ENCODE results near the gene TMIE.
"Not testable (repeated sequence)": the region's sequence is repeated elsewhere in the genome, so short reads cannot be mapped to it uniquely, and the experiment has no call there.

TMIE gene

DNA sequence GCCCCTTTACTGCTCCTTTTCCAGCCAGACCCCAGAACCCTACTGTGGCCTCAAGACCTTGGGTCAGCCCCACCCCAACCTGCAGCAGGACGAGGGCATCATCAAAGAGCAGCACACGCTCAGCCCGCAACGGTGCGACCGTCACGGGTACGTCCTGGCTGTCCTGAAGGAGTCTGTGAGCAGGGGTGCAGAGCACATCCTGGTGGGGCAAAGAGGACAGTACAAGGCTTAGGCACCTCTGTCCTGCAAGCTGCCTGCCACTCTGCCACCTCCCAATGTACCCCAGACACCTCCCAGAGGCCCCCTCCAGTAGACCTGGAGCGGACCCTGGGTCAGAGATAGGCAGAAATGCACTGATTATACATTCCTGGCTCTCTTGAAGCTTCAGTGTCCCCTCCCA is 15.7 kb upstream of the TMIE start:
- no peak for DNase-seq (ENCODE audit: low read depth)

DNA sequence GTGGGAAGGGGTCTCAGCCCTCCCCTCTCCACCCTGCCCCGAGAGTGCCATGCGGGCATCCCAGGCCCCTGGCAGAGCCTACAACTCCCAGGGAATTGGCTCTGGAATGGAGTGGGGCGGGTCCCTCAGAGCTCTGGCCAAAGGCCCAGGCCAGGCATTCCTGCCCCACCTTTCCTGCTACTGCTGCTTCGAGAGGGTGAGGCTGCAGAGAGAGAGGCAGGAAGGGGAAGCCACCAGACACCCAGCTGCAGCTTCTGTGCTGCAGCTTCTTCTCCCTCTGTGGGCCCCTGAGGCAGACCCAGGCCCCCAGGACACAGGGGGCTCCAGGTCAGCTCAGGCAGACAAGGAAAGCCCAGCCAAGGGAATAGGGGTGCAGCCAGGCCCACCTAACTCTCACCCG is 10.4 kb upstream of the TMIE start:
- no peak for DNase-seq (ENCODE audit: low read depth)

DNA sequence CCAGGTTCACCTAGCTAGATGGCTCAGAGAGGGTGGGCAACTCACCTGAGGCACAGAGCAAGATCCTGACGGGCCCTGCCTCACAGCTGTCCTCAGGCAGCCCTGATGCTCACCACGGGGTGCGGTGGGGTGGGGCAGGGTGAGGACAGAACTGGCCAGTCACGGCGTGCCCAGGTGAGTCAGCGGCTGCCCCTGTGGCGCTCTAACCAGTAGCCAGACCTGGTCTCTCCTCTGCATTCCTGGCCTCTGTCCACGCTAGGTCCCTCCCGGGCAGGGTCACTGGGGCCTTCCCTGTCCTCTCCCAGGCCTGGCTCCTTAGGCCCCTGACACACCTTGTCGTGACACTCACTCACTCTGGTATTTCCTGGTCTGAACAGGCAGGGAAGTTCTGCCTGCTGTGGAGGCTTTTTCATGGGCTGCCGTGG is 8.6 kb upstream of the TMIE start:
- DNase-seq (ENCODE audit: low read depth), result no peak

DNA sequence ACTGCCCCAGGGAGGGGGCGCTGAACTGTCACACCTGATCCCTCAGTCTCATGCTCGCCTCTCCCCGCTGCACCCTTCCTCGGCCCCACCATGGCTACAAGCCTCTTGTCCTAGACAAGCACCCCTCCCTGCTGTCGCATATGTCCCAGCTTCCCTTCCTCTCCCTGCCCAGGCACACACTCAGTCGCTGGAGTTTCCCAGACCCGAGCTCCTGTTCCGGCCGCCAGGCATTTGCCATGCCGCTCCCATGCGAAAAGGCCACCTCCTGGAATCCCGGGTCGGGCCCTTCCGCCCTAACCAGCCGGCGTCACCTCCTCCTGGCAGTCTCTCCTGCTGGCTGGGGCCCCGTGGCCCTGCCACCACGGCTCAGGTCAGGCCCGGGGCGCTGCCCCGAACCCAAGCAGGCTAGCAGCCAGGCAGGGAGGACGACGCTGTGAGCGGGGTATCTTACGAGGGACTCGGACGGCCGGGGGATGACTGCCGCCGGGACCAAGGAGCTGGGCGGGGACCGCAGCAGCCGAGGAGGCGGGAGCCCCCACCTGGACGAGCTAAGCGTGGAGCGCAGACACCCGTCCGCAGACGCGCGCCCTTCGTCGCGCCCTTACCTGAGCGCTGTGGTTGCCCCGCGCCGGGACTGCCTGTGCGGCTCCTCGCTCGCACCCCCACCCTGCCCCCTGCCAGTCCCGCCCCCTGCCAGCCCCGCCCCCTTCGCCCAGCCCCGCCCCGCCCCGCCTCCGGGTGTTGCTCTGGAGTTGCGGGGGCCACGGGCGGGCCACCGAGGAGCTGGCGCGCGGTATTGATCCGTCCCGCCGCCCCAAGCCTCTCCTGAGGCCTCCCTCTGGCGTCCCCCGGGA is 7.9 kb upstream of the TMIE start, which contains the start of gene ALS2CL:
Gene ALS2CL, minus strand, starts transcription at position 642 of the 854 bp plus-strand sequence. CDS start 4,239 bp downstream, outside the sequence.
- peak; percentile 71 for DNase-seq (ENCODE audit: low read depth)

DNA sequence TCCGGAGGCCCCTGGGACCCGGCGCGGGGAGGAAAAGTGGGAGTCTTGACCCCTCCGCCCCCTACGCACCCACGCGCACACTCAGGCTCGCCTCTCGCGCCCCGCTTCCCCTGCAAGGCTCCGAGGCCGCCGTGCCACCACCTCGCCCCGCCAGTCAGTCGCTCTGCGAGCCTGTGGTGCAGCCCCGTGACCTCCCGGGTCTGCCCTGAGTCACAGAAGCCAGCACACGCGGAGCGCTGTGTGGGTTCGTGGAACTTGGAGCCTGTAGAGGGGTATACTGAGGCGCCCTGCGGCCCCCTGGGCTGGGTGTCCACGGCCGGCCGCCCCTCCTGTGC is 7.3 kb upstream of the TMIE start:
- peak; percentile 41 for DNase-seq (ENCODE audit: low read depth)

DNA sequence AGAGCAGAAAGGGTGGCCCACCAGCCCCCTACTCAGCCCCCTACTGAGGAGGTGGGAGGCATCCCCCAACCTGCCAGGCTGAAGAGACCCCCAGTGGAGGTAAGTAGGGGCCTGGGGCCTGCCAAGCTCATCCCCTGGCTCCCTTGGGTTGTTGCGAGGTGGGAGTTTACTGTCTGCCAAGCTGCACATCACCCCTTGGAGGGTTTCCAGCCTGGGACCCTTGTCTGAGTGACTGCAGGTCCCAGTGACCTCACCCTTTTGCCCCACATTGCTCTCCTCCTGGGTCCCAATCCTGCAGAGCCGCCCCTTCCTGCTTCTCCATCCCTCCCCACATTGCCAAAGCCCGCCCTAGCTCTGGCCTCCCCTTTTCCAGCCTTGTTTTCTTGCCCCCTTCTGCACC is 6.7 kb upstream of the TMIE start:
- DNase-seq (ENCODE audit: low read depth), result no peak

DNA sequence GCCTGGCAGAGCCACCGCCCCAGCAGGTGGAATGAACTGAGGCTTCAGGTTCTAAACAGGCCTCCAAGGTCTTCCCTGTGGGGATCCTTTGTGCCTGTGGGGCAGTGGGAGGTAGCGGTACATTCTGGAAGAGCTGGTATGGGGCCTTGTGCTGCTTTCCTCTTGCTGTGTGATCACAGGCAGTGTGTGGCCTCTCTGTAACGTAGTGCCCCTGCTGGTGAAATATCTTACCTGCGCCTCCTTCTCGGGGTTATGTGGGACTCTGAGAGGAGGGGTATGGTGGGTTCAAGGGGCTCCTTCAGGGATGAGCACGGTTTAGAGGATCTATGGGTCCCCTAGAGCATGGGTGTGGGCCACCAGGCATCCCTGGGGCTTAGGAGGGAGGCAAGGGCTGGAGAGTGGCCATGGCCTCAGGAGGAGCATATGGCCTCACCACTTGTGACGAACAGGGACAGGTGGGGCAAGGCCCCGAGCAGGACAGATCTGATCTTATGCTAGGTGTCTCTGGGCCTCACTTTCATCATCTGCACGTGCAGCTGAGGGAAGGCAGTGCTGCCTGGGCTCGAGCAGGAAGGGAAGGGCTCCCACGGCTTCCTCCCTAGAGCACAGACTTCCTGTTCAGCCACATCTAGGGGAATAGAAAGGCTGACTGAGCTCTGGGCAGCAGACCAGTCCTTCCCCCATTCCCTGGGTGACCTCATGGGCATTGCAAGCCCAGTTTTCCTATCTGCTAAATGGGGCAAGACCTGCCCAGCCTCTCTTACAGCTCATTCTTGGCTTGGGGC is 5.8 kb upstream of the TMIE start:
- no peak for DNase-seq (ENCODE audit: low read depth)

DNA sequence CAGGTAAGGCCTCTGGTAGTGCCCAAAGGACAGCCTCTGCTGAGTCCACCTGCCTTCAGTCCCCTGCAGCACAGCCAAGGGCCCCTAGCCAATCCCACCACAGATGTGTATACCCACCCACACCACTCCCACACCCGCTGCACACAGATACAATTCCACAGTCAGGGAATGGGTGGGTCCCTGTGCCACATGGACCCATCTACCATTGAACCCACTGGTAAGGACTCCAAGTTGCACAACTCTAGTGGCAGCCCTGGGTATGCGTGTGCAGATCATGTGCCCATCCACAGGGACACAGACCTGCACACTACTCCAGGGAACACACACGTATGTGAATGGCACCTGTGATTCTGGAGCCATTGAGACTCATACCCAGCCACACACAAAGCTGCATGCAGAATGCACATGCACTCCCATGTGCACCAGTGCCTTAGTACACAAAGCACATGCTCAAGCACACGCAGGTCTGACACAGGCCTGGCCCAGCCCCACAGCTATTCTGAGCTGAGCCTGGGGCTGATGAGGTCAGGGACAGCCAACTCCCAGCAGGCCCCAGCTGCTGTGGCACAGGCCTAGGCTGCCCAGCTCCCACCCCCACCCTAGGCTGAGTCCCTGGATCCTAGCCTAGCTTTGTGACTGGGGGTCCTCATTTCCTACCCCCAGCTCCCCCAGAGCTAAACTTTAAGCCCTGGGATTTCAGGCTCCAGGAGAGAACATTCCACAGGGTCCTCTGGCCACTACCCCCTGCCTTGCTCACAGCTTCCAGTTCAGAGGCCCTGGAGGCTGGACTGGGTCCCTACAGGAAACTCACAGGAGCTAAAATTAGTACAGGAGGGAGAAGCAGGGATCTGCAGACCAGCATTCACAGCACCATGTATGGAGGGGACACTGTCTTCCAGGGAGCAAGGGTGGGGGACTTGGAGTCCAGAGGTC is 5.0 kb upstream of the TMIE start:
- DNase-seq (ENCODE audit: low read depth), result no peak

DNA sequence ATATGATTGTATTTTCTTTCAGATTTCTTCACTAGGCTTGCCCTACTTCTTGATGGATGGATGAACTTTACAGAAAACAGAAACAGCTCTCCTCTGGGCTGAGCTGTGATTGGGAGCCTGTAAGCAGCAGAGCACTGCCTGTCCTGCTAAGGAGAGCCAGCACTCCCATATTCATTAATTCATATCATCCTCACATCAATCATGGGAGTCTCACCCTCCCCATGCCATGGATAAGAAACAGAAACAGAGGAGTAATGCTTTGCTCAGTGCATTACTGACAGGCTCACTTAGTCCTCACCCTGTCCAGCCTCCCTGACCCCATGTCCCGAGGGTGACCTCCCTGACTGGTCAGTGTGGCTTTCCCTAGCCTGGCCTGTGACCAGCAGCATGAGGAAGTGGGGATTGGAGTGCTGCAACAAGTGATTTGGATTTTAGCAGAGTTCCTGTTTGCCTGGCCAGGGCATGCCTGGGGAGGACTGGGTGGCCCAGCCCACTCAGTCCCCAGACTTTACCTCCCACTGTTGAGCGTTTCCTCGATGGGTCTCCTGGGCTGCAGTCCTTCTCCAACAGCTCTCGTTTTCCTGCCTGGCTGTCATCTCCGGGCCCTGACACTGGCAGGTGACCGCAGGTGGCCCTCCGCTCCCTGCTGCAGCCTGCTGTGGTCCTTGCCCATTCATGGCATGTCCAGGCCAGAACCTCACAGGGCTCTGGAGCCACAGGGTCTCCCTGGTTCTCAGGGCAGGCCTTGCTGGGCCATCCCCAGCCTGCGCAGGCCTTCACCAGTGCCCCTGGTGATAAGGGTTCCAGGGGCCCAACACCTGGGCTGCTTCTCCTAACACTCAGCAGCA is 1.3 kb upstream of the TMIE start:
- no peak for DNase-seq (ENCODE audit: low read depth)

DNA sequence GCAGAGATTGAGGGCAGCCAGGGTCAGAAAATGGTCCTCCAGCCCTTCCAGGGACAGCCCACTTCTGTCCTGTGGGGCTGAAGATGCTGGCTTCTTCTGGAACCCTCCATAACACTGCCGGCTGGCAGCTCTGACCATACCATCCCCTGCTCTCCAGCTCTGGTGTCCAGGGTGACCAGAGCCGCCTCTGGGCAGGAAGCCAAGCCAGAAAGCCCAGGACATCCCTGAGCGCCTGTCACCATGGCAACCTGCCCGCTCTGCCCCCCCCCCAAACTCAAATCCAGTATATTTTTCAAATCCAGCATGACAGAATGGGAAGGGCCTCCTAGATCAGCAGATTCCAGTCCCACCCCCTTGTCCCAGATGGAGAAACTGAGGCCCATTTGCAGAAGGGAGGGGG is 420 bp upstream of the TMIE start:
- no peak for DNase-seq (ENCODE audit: low read depth)

DNA sequence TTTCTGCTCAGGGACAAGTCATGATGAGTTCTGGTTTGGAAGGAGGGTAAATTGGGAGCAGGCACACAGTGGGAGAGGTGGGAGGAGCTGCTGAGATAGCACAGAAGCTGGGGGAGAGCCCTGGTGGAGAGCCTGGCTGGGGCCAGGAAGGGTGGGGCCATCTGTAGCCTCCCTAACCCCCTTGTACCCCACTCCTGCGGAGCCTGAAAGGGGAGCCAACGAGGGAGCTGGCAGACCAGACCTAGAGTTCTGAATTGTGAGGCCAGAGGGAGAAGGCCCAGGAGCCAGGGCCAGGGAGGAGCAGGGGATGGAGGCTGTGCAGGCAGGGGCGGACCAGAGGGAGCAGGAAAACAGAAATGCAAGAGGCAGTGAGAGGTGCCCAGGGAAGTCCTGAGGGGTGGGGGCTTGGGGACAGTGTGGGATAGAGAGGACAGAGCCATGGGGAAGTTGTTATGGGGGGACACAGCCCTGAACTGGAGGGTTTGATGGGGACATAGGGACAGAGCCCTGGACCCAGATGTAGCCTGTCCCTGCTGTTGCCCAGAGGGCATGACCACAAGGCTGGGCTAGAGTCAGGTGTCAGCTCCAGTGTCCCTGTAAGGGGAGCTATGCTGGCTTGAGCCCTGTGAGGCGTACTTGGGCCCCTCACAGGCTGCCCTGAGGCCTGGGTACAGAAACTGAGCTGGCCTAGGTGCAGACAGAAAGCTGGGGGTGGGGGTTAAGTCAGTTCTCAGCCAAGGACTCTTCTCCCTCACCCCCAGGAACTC is 1.2 kb downstream of the TMIE start:
- DNase-seq (ENCODE audit: low read depth), result no peak

DNA sequence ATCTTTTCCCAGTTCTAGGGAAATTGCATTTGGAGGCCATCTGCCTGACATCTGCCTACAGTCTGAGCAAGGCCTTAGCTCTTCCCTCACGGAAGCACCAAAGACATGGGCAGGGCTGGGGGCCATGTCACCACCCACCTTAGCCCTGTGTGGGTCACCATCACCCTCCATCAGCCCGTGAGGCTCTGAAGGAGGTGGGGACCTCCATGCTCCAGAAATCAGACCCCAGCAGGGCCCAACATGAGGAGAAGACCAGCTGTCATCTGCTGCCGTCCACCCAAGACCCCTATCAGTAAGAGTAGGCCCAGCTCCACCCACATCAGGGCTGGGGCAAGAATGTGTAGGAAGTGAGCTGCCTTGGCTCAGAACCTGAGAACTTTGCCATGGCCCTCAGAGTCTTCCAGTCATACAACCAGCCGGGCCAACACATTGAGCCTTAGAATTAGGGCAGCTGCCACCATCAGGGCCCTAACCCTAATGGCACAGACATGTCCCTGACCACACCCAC is 1.9 kb downstream of the TMIE start:
- DNase-seq (ENCODE audit: low read depth), result no peak

DNA sequence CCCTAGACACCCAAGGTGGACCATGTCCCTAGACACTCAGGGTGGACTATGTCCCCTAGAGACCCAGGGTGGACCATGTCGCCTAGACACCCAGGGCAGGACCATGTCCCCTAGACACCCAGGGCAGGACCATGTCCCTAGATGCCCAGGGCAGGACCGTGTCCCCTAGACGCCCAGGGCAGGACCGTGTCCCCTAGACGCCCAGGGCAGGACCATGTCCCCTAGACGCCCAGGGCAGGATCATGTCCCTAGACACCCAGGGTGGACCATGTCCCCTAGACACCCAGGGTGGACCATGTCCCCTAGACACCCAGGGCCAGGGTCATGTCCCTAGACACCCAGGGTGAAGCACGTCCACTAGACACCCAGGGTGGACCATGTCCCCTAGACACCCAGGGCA is 3.2 kb downstream of the TMIE start:
- DNase-seq (ENCODE audit: low read depth), result not testable (repeated sequence)

DNA sequence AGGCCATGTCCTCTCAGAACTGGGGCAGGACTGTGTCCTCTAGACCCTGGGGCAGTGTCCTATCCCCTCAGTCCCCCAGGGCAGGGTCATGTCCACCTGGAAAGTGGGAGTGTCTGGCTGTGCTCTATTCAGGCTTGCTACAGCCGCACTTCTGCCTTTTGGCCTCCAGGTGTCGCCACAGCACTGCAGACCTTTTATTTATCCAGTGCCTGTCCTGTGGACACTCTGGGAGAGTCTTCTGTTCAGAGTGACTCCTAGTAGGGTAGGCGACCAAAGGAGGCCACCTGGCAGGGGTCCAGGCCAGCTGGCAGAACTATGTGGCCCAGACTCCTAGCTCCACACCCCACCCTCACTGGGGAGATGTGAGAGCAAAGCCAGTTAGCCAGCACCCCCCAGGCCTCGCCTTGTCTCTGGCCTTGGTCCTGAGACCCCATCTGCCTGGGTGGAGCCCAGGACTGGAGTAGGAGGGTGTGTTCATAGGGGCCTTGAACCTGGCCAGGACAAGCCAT is 3.9 kb downstream of the TMIE start:
- DNase-seq (ENCODE audit: low read depth), result peak; percentile 22

DNA sequence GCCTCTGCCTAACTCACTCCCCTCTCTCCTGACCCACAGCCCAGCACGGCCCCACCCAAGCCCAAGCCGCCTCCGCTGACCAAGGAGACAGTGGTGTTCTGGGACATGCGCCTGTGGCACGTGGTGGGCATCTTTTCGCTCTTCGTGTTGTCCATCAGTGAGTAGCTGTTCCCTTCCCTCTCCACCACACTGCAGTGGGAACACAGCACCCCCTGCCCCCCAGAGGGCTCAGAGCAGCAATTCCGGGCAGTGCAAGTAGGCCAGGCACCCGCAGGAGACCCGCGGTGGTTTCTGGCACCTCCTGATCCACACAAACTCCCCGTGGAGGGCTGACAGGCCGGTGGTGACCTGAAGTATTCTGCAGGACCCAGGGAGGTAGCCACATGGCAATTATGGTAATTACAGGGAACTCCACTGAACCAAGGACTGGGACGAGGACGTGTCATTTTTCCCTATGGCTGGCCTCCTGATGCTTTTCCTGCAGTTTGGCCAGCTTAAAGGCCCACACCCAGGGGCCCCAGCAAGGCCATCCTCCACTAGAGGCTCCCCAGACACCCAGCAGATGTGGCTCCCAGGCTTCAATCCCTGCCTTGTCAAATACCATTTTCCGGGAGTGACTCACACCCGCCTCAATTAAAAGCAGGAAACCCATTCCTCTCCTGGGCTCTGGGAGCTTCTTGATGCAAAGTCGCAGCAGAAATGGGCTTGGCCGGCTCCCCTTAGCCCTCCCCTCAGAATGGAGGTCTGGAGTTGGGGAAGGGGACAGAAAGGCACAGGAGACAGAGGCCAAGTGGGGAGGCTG is 4.8 kb downstream of the TMIE start:
- DNase-seq (ENCODE audit: low read depth), result no peak

DNA sequence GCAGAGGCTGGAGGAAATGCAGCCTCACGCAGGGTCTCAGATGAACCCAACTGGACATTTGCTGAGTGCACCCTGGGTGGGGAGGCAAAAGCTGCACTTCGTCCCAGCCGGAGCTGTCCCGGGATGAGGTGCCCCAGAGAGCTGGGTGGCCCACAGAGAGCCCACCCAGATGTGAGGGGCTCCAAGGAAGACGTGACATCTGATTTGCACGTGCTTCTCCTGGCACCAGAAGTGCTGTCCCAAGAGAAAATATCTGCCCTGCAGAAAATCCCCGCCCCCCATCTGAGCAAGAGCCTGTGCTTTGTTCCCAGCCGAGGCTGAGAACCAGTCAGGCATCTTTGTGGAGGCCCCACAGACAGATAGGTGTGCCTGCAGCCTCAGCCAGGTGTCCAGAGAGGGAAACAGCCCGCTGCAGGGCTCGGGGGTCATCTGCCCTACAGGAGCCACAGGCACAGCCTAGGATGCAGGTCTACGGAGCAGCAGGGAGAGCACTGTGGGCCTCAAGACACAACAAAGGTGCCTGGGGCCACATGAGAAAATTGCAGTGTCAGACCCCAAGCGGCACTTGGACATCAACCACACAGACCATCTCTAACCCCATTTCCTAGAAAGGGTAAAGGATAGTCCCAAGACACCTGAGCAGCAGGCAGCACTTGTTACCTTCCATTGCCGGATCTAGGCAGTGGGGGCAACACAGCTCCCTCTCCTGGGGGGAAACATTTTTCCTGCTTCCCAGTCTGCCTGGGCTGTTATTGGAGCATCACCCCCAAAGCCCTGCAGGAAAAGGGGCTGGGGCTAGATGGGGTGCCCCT is 5.8 kb downstream of the TMIE start:
- DNase-seq (ENCODE audit: low read depth), result no peak

DNA sequence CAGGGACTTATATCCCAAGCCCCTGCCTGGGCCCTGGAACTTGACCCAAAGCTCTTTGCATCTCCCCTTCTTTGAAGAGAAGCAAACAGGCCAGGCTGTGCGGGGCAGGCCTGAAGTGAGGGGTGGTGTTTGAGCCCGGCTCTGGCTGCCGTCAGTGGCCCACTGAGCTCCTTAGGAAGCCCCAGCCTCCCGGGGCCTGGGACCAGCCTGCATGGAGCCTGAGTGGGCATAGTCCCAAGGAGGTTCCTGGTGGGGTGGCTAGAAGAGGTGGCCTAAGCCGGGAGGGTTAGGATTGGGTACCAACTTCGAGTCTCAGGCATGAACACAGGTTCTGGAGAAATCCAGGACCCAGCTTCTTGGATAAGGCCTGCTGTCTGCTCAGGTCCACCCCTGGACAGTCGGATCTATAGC is 6.4 kb downstream of the TMIE start:
- no peak for DNase-seq (ENCODE audit: low read depth)

DNA sequence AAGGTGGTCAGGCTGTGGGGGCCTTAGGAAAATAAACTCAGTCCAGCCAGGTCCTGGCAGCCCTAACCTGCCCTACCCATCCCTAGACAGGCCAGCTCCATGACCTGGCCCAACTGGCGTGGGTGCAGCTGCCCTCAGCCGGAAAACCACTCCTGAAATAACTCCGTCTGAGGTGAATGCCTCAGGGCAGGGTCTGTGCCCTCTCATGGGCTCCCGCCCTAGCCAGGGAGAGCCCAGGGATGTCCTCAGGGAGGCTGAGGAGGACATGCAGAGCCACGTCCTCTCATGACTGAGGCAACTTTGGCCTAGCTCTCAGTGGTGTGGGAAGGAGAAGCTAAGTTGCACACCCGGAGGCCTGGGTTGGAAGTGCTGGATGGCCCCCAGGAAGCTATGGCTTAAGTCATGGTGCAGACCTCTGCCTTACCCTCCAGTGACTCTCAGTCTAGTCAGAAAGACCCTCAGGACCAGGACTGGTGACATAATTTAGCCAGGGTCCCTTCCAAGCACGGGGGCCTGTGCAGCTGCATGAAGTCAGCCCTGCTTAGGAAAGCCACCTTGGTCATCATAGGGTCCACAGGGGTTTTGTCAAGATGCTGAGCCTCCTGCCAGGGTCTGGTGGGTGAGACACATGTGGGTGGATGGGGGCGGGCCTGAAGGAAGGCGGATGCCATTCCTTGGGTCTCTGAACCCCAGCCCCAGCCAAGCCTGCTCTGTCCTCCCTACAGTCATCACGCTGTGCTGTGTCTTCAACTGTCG is 7.4 kb downstream of the TMIE start:
- no peak for DNase-seq (ENCODE audit: low read depth)
